ENCODE results near the gene MYO1F. TPM values are rescaled to one million over a fixed set of nuclear protein-coding genes. Genes with fewer than 3 reads are reported as not detected.
"Not testable (repeated sequence)": the region's sequence is repeated elsewhere in the genome, so short reads cannot be mapped to it uniquely, and the experiment has no call there.

The MYO1F gene
- total RNA-seq, 4 donors from 2014 or later: 5.1 to 21.5 (median 6.0) TPM

DNA sequence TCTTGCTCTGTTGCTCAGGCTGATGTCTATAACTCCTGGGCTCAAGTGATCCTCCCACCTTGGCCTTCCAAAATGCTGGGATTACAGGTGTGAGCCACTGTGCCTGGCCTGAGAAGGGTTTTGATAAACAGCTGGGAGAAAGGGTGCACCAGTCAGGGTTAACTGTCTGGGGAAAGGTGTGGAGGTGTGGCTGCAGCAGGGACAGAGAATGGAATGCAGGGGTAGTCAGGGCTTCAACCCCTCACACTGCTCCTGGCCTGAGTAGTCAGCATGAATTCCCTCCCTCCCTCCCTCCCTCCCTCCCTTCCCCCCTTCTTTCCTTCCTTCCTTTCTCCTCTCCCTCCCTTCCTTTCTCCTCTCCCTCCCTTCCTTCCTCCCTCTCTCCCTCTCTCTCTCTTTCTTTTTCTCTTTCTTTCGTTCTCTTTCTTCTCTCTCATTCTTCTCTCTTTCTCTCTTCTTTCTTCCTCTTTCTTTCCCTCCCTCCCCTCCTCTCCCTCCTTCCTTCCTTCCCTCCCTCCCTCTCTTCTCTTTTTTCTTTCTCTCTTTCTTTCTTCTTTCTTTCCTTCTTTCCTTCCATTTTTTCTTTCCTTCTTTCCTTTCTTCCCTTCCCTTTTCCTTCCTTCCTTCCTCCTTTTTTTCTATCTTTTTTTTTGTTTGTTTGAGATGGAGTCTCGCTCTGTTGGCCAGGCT is 16.0 kb downstream of the MYO1F start:
- H3K4me3 ChIP-seq (replicated peaks in 1 of 3): no peak overlapping the region
- TF ChIP-seq, protein P1, sequence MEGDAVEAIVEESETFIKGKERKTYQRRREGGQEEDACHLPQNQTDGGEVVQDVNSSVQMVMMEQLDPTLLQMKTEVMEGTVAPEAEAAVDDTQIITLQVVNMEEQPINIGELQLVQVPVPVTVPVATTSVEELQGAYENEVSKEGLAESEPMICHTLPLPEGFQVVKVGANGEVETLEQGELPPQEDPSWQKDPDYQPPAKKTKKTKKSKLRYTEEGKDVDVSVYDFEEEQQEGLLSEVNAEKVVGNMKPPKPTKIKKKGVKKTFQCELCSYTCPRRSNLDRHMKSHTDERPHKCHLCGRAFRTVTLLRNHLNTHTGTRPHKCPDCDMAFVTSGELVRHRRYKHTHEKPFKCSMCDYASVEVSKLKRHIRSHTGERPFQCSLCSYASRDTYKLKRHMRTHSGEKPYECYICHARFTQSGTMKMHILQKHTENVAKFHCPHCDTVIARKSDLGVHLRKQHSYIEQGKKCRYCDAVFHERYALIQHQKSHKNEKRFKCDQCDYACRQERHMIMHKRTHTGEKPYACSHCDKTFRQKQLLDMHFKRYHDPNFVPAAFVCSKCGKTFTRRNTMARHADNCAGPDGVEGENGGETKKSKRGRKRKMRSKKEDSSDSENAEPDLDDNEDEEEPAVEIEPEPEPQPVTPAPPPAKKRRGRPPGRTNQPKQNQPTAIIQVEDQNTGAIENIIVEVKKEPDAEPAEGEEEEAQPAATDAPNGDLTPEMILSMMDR (IDR thresholded peaks at IDR 0.05): no peak
- no peak for TF ChIP-seq POLR2A (IDR thresholded peaks at IDR 0.05)
- WGBS, 2 donors: 59 to 75% methylated on average over 2 of the region's 2 CpGs
- no peaks in the 10 kb centered on the region for H3K4me1 ChIP-seq
- no peak for DNase-seq
- no peaks in the 10 kb centered on the region for H3K9me3 ChIP-seq
- no peaks in the 10 kb centered on the region for H3K36me3 ChIP-seq
- no peaks in the 10 kb centered on the region for H3K27me3 ChIP-seq
- no peak overlapping the region for H3K27ac ChIP-seq
- intact Hi-C loops (cut with DNase I): no loop called here

DNA sequence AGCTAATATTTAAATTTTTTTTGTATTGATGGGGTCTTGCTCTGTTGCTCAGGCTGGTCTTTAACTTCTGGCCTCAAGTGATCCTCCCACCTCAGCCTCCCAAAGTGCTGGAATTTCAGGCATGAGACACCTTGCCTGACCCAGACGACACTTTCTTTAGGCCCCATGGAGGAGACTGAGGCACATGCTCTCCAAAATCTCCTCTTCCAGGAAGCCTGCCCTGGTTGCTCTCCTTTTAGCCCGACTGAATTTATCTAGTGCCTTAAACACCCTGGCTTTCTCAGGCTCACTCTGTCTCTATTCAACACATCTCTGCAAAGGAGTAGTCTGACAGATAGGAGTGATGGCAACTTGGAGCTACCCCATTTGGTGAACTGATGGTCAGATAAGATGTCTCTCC is 18.9 kb downstream of the MYO1F start:
- Histone ChIP-seq H3K36me3 (no peaks in the 10 kb centered on the region), H3K4me3 (replicated peaks in 1 of 3) (no peak overlapping the region), H3K27me3 (no peaks in the 10 kb centered on the region), H3K4me1 (no peaks in the 10 kb centered on the region), H3K27ac (no peak overlapping the region), H3K9me3 (no peaks in the 10 kb centered on the region)
- TF ChIP-seq POLR2A (IDR thresholded peaks at IDR 0.05): no peak
- TF ChIP-seq, protein P1 (IDR thresholded peaks at IDR 0.05): no peak
- DNase-seq: no peak
- WGBS, 2 donors: 74 to 82% methylated on average over 2 of the region's 2 CpGs
- intact Hi-C loops (cut with DNase I): no loop called here

DNA sequence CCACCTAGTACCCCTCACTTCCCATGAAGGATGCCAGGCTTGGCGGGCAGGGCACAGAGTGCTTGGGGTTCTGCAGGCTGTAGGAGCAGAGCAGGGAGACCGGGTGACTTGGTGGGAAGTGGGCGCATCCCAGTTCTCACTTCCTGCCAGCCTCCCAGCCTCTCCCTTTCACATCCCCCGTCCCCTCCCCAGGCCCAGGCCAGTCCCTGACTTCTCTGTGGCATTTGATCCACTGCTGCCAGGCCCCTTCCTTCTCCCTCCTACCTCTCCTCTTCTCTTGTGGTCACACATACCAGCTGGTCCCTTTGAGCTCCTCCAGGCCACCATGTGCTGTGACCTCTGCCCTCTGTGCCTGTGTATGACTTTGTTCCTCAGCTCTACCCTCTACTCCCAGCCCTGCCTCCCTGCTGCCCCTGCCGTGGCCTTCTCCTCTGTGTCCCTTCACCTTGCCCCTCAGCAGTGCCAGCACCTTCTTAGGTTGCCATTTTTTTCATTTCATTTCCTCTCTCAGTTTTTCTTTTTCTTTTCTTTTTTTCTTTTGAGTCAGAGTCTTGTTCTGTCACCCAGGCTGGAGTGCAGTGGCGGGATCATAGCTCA is 19.5 kb downstream of the MYO1F start:
- 74 to 81% methylated on average over 6 of the region's 6 CpGs for WGBS, 2 donors
- Histone ChIP-seq H3K36me3 (no peaks in the 10 kb centered on the region), H3K4me3 (replicated peaks in 1 of 3) (no peak overlapping the region), H3K27me3 (no peaks in the 10 kb centered on the region), H3K27ac (no peak overlapping the region), H3K4me1 (no peaks in the 10 kb centered on the region), H3K9me3 (no peaks in the 10 kb centered on the region)
- DNase-seq: no peak
- intact Hi-C loops (cut with DNase I): no loop called here
- no peak for TF ChIP-seq POLR2A (IDR thresholded peaks at IDR 0.05)
- TF ChIP-seq, protein P1 (IDR thresholded peaks at IDR 0.05): no peak

DNA sequence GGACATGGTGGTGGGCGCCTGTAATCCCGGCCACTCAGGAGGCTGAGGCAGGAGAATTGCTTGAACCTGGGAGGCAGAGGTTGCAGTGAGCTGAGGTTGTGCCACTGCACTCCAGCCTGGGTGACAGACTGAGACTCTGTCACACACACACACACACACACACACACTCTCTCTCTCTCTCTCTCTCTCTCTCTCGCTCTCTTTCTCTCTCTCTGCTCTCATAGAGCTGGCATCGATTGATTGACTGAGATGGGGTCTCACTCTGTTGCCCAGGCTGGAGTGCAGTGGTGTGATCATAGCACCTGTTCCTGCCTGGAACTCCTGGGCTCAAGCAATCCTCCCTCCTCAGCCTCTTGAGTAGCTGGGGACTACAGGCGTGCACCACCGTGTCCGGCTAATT is 23.5 kb downstream of the MYO1F start:
- intact Hi-C loops (cut with DNase I); H3K4me1 ChIP-seq; H3K9me3 ChIP-seq; H3K27ac ChIP-seq; DNase-seq; H3K27me3 ChIP-seq; H3K36me3 ChIP-seq; H3K4me3 ChIP-seq (replicated peaks in 1 of 3): not testable (repeated sequence)
- 89 to 91% methylated on average over 7 of the region's 7 CpGs for WGBS, 2 donors

DNA sequence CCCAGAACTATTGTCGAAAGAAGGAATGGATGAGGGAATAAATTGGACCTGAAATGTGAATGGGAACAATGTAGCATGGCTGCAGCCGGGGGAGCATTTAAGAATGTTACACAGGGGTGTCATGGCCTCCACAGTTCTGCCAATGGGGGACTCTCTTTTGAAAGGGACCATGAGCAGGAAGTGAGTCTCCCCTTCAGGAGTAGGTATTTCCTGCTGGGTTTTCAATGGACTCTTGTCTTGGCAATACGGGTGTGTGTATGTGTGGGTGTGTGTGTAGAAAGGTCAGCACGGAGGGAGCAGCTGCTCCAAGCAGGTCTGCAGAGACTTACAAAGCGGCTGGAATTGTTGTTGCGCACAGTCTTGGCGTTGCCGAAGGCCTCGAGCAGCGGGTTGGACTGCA is 24.4 kb downstream of the MYO1F start:
- no peak overlapping the region for H3K27ac ChIP-seq
- TF ChIP-seq POLR2A (IDR thresholded peaks at IDR 0.05): no peak
- TF ChIP-seq, protein P1 (IDR thresholded peaks at IDR 0.05): no peak
- no peaks in the 10 kb centered on the region for H3K4me1 ChIP-seq
- no peaks in the 10 kb centered on the region for H3K27me3 ChIP-seq
- H3K36me3 ChIP-seq: no peaks in the 10 kb centered on the region
- 73 to 77% methylated on average over 10 of the region's 10 CpGs for WGBS, 2 donors
- DNase-seq: no peak
- H3K9me3 ChIP-seq: no peaks in the 10 kb centered on the region
- H3K4me3 ChIP-seq (replicated peaks in 1 of 3): no peak overlapping the region
- intact Hi-C loops (cut with DNase I): no loop called here
